Measurements from ENCODE around the gene GCSH.
A peak's percentile ranks its signal among the peaks of the same experiment; 100 is the strongest.
"Not testable (repeated sequence)": the region's sequence is repeated elsewhere in the genome, so short reads cannot be mapped to it uniquely, and the experiment has no call there.

Gene GCSH

DNA sequence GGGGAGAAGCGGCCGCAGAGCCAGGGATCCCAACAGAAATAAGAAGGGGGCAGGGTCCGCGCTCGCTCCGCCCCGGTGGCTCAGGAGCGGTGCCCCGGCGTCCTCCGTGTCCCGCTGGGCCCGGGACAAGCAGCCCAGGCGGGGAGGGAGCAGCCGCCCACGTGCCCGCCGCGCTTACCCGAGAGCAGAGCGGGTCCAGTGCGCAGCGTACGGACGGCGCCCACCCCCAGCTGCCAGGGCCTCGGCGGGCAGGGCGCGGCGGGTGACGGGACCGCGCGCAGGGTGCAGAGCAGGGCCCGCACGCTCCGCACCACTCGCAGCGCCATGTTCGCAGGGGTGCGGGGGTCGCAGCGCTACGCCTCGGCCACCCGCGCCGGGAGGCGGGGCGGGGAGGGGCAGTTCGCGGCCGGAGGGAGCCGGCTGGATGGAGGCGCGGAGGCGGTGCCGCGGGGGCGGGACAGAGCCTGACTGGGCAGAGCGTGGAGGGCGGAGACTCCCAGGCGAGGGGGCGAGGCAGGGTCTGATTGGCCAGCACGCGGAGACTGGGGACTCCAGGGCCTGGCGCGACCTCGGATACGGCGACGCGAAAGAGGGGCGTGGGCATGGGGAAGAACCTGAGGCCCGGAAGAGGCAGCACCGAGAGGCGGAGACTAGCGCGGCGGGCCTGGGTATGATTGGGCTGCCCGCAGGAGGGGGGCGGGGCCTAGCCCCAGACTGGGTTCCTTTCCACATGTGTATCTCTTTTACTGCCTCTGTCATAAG lies at the start of gene GCSH:
Gene GCSH (minus strand): TSS at position 443 of the 762 bp plus-strand sequence. CDS start 117 bp downstream, at position 326.
- DNase-seq = peak; percentile 97

GRCh38 chr16:81143921-81144471 lies 47.8 kb upstream of the GCSH start:
- no peak for DNase-seq

DNA sequence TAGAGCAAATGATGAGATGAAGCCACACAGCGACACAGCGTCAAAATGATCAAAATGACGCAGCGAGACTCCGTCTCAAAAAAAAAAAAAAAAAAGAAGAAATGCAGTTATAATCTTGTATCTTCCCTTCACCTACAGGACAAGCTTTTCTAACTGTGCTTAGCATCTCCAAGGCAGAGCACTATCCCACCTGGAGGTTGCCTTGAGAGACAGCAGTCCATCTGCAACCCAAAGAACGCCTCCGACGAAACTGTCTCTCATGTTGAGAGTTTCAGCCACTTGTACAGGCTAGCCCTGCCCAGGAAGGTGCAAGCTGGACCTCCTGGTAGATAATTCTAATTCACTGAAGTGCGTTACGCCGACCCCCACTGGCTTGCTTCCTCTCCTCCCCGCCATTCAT lies 46.7 kb upstream of the GCSH start:
- DNase-seq = no peak

DNA sequence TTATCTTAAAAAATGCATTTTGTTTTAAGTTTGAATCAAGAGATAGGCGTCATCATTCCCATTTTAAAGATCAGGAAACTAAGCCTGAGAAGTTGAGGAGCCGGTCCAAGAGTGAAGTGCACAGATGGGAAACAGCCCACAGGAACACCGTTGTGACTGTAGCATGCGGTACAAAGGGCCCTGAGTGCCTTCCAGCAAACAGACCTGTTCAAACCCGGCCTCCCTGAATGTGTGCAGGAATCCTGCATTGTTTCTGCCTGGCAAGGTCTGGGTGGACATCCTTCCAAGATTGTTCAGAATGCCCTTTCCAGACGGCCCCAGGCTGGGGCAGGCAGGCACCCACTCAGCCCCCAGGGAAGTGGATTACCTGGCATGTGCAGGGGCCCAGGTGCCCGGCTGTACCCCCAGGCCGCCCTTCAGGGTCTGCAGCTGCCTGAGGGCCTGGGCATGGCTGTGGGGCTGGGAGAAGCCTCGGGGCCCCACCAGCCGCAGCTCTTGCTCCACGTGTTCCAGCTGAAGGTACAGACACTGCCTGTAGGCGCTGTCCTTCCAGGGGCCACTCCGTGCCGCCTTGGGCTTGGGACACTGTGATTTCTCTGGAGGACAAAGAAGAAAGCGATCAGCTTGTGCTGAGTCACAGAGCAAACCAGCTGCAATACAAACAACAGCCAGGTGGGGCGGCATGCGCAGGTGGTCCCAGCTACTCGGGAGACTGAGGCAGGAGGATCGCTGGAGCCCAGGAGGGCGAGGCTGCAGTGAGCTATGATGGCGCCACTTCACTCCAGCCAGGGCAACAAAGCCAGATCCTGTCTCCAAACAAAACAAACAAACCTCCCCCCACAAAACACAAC lies 45.0 kb upstream of the GCSH start:
- DNase-seq = no peak

DNA sequence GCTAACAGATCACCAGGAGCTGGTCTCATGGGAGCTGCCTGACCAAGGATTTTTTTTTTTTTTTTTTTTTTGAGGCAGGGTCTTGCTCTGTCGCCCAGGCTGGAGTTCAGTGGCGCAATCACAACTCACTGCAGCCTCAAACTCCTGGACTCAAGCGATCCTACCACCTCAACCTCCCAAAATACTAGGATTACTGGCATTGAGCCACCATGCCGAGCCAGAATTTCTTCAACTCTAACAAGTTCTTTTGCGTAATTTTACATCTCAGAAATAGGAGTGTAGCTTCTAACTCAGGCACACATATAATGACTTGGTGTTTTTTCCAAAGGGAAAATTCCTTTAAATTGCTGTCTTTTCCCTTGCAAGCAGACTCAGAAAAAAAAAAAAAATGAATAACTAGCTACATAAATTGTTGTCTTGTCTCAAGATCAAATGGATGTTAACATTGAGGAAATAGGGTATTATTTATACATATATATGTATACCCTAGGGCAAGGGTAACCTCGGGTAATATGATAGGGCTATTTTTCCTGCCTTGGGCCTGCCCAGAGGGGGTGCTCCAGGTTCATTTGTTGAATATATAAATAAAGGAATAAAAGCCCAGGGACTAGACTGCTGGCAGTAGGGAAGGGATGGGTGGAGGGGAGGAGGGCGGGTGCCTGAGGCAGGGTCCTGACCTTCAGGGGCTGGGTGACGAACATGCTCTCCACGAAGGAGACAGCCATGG lies 42.8 kb upstream of the GCSH start:
- no peak for DNase-seq

GRCh38 chr16:81137754-81138153 lies 41.6 kb upstream of the GCSH start:
- no peak for DNase-seq

GRCh38 chr16:81136390-81137335 lies 40.5 kb upstream of the GCSH start:
- no peak for DNase-seq

DNA sequence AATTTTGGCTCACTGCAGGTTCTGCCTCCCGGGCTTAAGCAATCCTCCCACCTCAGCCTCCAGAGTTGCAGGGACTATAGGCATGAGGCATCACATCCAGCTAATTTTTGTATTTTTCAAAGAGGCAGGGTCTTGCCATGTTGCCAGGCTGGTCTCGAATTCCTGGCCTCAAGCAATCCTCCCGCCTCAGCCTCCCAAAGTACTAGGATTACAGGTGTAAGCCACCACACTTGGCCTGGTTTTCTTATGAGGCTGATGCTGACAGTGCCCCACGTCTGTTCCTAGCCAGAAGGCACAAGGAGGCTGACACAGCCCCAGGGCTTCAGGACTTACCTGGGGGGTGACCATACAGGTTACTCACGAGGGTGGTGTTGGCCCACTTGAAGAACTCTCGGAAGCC lies 33.9 kb upstream of the GCSH start:
- DNase-seq = no peak

DNA sequence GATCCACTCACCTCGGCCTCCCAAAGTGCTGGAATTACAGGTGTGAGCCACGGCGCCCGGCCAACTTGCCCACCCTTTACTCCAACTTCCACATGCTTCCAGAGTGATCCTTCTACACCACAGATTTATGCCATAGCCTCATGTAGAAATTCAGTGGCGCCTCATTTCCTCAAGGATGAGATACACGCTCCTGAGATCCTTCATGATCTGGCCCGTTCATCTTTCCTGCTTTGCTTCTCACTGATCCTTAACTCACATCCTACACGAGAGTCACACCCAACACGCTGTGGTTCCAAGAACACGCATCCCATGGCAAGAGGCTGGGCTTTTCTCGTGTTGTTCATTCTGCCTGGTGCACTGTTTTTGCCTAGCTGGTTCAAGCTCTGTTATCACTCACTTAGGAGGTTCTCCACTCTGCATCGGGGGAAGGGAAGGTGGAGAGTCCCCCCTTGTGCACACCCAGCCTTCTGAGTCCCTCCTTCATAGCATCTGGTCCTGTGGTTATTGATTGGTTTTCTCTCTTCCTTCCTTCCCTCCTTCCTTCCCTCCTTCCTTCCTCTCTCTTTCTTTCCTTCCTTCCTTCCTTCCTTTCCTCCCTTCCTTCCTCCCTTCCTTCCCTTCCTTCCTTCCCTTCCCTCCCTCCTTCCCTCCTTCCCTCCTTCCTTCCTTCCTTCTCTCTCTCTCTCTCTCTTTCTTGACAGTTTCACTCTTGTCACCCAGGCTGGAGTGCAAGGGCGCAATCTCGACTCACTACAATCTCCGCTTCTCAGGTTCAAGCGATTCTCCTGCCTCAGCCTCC lies 32.7 kb upstream of the GCSH start:
- DNase-seq = no peak

GRCh38 chr16:81127051-81127450 lies 30.9 kb upstream of the GCSH start:
- DNase-seq = no peak

DNA sequence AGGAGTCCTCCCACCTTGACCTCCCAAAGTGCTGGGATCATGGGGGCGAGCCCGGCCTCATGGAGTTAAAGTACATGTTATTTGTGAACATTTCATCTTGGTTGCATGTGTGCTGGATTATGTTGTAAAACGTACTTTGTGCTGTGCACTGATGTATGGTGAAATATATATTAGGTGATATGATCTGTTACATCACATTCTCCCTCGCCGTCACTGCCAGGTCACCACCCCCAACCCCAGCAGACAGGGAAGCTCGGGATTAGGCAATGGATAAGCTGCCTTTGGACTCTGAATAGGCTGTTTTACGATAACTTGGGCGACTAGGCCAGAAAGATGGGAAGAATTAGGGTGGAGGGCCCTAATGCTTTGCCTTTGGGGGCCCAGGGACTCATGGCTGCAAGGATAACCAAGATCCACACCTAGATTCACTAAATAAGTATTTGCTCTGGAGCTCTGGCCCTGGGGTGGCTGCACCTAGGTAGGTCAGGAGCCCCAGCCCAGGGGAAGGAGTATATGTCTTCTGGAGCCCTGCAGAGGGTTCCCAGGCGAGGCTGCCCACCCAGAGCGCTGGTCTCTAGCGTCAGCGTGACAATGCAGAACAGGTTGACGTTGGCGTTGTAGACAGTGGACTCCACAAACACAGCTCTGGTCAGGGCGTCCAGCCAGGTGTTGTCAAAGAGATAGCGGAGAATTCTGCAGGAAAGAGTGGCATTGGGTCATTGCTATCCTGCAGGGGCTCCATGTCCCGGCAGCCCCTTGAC lies 27.1 kb upstream of the GCSH start:
- no peak for DNase-seq

GRCh38 chr16:81121474-81121990 lies 25.3 kb upstream of the GCSH start:
- no peak for DNase-seq

DNA sequence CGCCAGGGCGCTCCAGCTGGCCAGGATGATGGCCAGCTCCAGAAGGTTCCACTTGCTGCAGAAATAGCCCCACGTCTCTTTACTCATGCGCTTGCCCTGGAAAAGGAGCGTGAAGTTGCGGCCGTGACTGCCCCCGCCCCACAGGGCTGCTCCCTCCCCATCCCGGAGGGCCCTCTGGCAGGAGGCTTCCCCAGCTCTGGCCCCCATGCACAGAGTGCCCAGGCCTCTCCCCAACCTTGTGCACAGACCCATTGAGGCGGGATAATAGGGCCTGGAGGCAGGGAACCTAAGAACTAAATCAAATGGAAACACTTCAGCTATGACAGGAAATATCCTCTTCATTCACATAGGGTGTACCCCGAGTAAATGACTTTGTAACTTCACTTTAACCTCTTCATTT lies 21.2 kb upstream of the GCSH start:
- no peak for DNase-seq

- no peak for DNase-seq
Observed at GRCh38 chr16:81116285-81116684, 20.1 kb upstream of the GCSH start.

DNA sequence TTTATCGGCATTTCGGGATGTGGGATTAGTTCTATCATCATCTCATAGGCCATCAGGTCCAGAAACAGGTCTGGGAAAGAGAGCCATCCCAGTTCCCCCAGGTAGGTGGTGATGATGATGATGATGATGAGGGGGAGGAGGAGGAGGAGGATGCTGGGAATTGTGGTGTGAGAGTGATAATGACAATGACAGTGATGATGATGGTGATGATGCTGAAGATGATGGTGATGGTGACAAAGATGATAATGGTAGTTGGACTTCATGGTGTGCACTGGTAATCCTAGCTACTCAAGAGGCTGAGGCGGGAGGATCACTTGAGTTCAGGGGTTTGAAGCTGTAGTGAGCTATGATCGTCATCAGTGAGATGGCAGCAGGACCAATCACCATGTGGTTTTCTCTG lies 16.3 kb upstream of the GCSH start:
- no peak for DNase-seq

- DNase-seq = not testable (repeated sequence)
Observed at GRCh38 chr16:81109274-81109673, 13.1 kb upstream of the GCSH start.

DNA sequence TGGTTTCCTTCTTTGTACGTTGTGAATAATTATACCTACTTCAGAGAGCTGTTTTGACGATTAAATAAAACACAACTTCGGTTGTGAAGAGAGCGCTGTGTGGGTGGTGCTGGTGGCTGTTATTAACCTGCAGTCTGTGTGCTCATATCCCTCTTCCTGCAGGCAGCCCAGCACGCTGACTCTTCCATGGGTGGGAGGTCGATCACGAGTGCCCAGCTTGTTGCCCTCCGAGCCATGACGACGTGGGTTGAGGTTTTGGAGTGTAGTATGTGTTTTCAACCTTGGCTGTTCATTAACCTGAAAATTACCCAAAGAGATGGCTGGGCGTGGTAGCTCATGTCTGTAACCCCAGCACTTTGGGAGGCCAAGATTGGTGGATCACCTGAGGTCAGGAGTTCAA lies 11.3 kb upstream of the GCSH start:
- no peak for DNase-seq

DNA sequence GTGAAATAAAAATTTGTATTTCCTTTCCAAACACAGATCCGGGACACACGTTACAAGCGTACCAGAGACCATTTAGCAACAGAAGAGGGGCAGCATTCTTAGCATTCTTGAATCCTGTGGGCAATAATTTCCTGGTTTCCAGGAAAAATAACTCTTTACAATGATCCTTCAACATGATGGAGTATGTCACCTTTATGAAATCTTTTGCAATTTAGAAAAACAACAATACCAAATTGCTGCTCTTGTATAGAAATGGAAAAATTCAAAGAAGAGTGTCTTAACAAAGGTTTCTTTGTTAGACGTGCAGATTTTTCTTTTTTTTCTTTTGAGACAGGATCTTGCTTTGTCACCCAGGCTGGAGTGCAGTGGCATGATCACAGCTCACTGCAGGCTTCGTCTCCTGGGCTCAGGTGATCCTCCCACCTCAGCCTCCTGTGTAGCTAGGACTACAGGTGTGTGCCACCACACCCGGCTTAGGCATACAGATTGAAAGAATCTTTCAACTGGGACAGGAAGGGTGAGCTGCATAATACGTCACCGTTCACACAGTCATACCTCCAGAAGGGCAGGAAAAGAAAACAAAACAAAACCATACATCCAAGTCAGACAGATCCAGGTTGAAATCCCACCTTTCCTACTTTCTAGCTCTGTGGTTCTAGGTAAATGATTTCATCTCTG lies 10.8 kb upstream of the GCSH start:
- no peak for DNase-seq

- no peak for DNase-seq
Observed at GRCh38 chr16:81105946-81106345, 9.8 kb upstream of the GCSH start.

DNA sequence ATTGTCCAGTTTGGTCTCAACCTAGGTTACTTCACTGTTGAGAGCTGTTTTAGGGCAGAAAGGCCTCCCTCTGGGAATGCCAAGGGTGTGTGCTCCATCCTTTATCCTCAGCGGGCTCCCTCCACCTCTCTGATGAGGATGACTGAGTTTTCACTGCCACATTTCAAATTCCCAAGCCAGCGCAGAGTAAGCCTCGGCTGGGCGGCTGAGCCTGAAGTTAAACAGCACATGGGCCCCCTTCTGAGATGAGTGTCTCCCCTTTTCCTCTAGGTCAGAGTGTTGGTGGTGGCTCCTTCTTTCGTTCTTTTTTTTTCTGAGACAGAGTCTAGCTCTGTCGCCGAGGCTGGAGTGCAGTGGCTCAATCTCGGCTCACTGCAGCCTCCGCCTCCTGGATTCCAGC lies 5.5 kb upstream of the GCSH start:
- no peak for DNase-seq
